Measurements from ENCODE around the gene TM2D3. TPM values are rescaled to one million over a fixed set of nuclear protein-coding genes. Genes with fewer than 3 reads are reported as not detected.

The TM2D3 gene
- 100 to 1,000 TPM in 1 of 5 donors, 10 to 100 TPM in 4; 20.4 to 128 (median 63.0) TPM for total RNA-seq
- 10 to 100 TPM; 23.7 to 34.6 (median 24.1) TPM for polyA plus RNA-seq
- long read RNA-seq, donor 1, transcript TM2D3-202 (5 exons, 1,329 nt), result major isoform, 5 of 10 reads
- long read RNA-seq, donor 1, partial matches to known transcripts, result 0 of 10 reads
- long read RNA-seq, donor 1, other reads (novel, unspliced or antisense), result 0 of 10 reads
- long read RNA-seq, donor 2, transcript TM2D3-202 (5 exons, 1,329 nt), result minor isoform, 7 of 18 reads
- long read RNA-seq, donor 2, transcript TM2D3-208 (2 exons, 2,133 nt), result major isoform, 8 of 18 reads
- long read RNA-seq, donor 2, partial matches to known transcripts, result 0 of 18 reads
- long read RNA-seq, donor 2, other reads (novel, unspliced or antisense), result 0 of 18 reads
- long read RNA-seq, donor 3, transcript TM2D3-202 (5 exons, 1,329 nt), result major isoform, 7 of 9 reads
- long read RNA-seq, donor 3, partial matches to known transcripts, result 0 of 9 reads
- long read RNA-seq, donor 3, other reads (novel, unspliced or antisense), result 0 of 9 reads
- long read RNA-seq, donor 4, result 0 reads
- long read RNA-seq, donor 5, transcript TM2D3-202 (5 exons, 1,329 nt), result major isoform, 11 of 18 reads
- long read RNA-seq, donor 5, partial matches to known transcripts, result 0 of 18 reads
- long read RNA-seq, donor 5, other reads (novel, unspliced or antisense), result 0 of 18 reads
- long read RNA-seq, donor 6, transcript TM2D3-208 (2 exons, 2,133 nt), result minor isoform, 9 of 37 reads
- long read RNA-seq, donor 6, transcript TM2D3-202 (5 exons, 1,329 nt), result major isoform, 16 of 37 reads
- long read RNA-seq, donor 6, transcript TM2D3-201 (6 exons, 1,381 nt), result minor isoform, 7 of 37 reads
- long read RNA-seq, donor 6, partial matches to known transcripts, result 0 of 37 reads
- long read RNA-seq, donor 6, other reads (novel, unspliced or antisense), result 0 of 37 reads
- long read RNA-seq, donor 7, transcript TM2D3-202 (5 exons, 1,329 nt), result major isoform, 16 of 24 reads
- long read RNA-seq, donor 7, partial matches to known transcripts, result 0 of 24 reads
- long read RNA-seq, donor 7, other reads (novel, unspliced or antisense), result 0 of 24 reads
- long read RNA-seq, donor 8, transcript TM2D3-202 (5 exons, 1,329 nt), result major isoform, 14 of 22 reads
- long read RNA-seq, donor 8, transcript TM2D3-208 (2 exons, 2,133 nt), result minor isoform, 6 of 22 reads
- long read RNA-seq, donor 8, partial matches to known transcripts, result 0 of 22 reads
- long read RNA-seq, donor 8, other reads (novel, unspliced or antisense), result 0 of 22 reads
- long read RNA-seq, donor 9, transcript TM2D3-201 (6 exons, 1,381 nt), result minor isoform, 6 of 23 reads
- long read RNA-seq, donor 9, transcript TM2D3-202 (5 exons, 1,329 nt), result major isoform, 7 of 23 reads
- long read RNA-seq, donor 9, partial matches to known transcripts, result 0 of 23 reads
- long read RNA-seq, donor 9, other reads (novel, unspliced or antisense), result 0 of 23 reads
- long read RNA-seq, donor 10, transcript TM2D3-202 (5 exons, 1,329 nt), result major isoform, 5 of 12 reads
- long read RNA-seq, donor 10, partial matches to known transcripts, result 0 of 12 reads
- long read RNA-seq, donor 10, other reads (novel, unspliced or antisense), result 0 of 12 reads

- no peaks in the 10 kb centered on the region for H3K27me3 ChIP-seq
- TF ChIP-seq CTCF (IDR thresholded peaks at IDR 0.05), result peak in 5 of 7 experiments; percentile 57 to 93 (median 87)
- TF ChIP-seq POLR2A (IDR thresholded peaks at IDR 0.05), result peak in 2 of 4 donors; percentile 34 to 68
- peak; percentile 95 to 98 (median 96) for TF ChIP-seq POLR2AphosphoS5 (IDR thresholded peaks at IDR 0.05)
- TF ChIP-seq EP300 (IDR thresholded peaks at IDR 0.05), result no peak
- peaks cover 29 to 53% (median 41%) of the 10 kb centered on the region in 4 donors for H3K4me1 ChIP-seq
- peak within 1 kb of the TSS; percentile 73 to 99 (median 86) for H3K4me3 ChIP-seq
- H3K27ac ChIP-seq, result peak within 1 kb of the TSS; percentile 94 to 99 (median 99)
- DNase-seq, result peak; percentile 95 to 98
- 0 to 1% (median 0%) methylated on average over 45 to 75 of the region's 75 CpGs for WGBS, 5 donors
- peaks cover 6 to 45% (median 40%) of the 10 kb centered on the region in 4 donors for H3K36me3 ChIP-seq
- H3K9me3 ChIP-seq, result no peaks in the 10 kb centered on the region
- intact Hi-C loops (cut with DNase I; ENCODE audit: low total_unique reads), result no loop called here
Measured at GRCh38 chr15:101652098-101652785, at the start of gene TM2D3. TM2D3 (minus strand) TSS chr15:101652381; CDS start chr15:101652361, 20 bp downstream.

GRCh38 chr15:101698314-101698713 lies 46.1 kb upstream of the TM2D3 start:
- TF ChIP-seq EP300 (IDR thresholded peaks at IDR 0.05) (no peak), CTCF (IDR thresholded peaks at IDR 0.05) (no peak), POLR2A (IDR thresholded peaks at IDR 0.05) (no peak), POLR2AphosphoS5 (IDR thresholded peaks at IDR 0.05) (no peak)
- no peak overlapping the region for H3K27ac ChIP-seq
- no peaks in the 10 kb centered on the region for H3K9me3 ChIP-seq
- H3K36me3 ChIP-seq, result peaks cover 50 to 100% (median 100%) of the 10 kb centered on the region in 4 donors
- no peaks in the 10 kb centered on the region for H3K4me1 ChIP-seq
- H3K27me3 ChIP-seq, result no peaks in the 10 kb centered on the region
- 83 to 94% (median 87%) methylated on average over 2 of the region's 2 CpGs for WGBS, 5 donors
- no peak for DNase-seq
- intact Hi-C loops (cut with DNase I; ENCODE audit: low total_unique reads), result no loop called here
- H3K4me3 ChIP-seq, result no peak overlapping the region

- no peak for DNase-seq
- H3K36me3 ChIP-seq, result peaks cover 57 to 100% (median 99%) of the 10 kb centered on the region in 4 donors
- 92 to 93% (median 92%) methylated on average over 7 of the region's 7 CpGs for WGBS, 5 donors
- TF ChIP-seq POLR2AphosphoS5 (IDR thresholded peaks at IDR 0.05) (no peak), EP300 (IDR thresholded peaks at IDR 0.05) (no peak), CTCF (IDR thresholded peaks at IDR 0.05) (no peak), POLR2A (IDR thresholded peaks at IDR 0.05) (no peak)
- H3K4me1 ChIP-seq, result no peaks in the 10 kb centered on the region
- H3K27me3 ChIP-seq, result no peaks in the 10 kb centered on the region
- no peak overlapping the region for H3K4me3 ChIP-seq
- intact Hi-C loops (cut with DNase I; ENCODE audit: low total_unique reads), result no loop called here
- H3K27ac ChIP-seq, result no peak overlapping the region
- no peaks in the 10 kb centered on the region for H3K9me3 ChIP-seq
Measured at GRCh38 chr15:101697488-101697887, 45.3 kb upstream of the TM2D3 start.
